Lung (tissue), 12 donors: ENCODE results near the gene MAGI2. TPM values are rescaled to one million over a fixed set of nuclear protein-coding genes. Genes with fewer than 3 reads are reported as not detected.

Experiments
- ATAC-seq: fragments of 200-7000 bp; cut with Tn5 transposase; one replicate; pipeline ENCODE4 v1.9.1; 2020; ENCODE audit warnings: moderate number of reproducible peaks; ENCODE audit not compliant: insufficient read depth, low FRiP score
- DNase-seq, 3 donors: peaks; one replicate each; pipeline ENCODE4 v3.0.0-alpha.2; 2013 to 2017
- H3K27ac ChIP-seq, 2 donors: one replicate each; pipeline ENCODE4 v1.5.1; 2013; ENCODE audit warnings: mild to moderate bottlenecking in 2 of 2, moderate library complexity in 2 of 2, control low read depth in 1 of 2, inconsistent platforms in 1 of 2, low read depth in 1 of 2, low read length in 1 of 2
- H3K27me3 ChIP-seq, 3 donors: one replicate each; pipeline ENCODE4 v1.5.1; 2013; ENCODE audit warnings: low read length in 2 of 3; ENCODE audit not compliant: control insufficient read depth in 3 of 3, insufficient read depth in 3 of 3
- H3K36me3 ChIP-seq, 4 donors: one replicate each; pipeline ENCODE4 v1.5.1; 2013; ENCODE audit warnings: low read length in 4 of 4, mild to moderate bottlenecking in 1 of 4, moderate library complexity in 1 of 4; ENCODE audit not compliant: control insufficient read depth in 4 of 4, insufficient read depth in 4 of 4
- H3K4me1 ChIP-seq, 5 donors: one replicate each; pipeline ENCODE4 v1.5.1; 2013; ENCODE audit warnings: low read length in 5 of 5, mild to moderate bottlenecking in 2 of 5, moderate library complexity in 1 of 5; ENCODE audit not compliant: control insufficient read depth in 5 of 5, insufficient read depth in 5 of 5
- H3K4me3 ChIP-seq: one replicate; pipeline ENCODE4 v1.5.1; 2013; ENCODE audit warnings: mild to moderate bottlenecking, control low read depth, moderate library complexity
- H3K9ac ChIP-seq, 2 donors: one replicate each; pipeline ENCODE4 v1.5.1; 2013; ENCODE audit warnings: low read length in 2 of 2, control low read depth in 1 of 2; ENCODE audit not compliant: insufficient read depth in 1 of 2
- H3K9me3 ChIP-seq, 4 donors: one replicate each; pipeline ENCODE4 v1.5.1; 2013; ENCODE audit warnings: low read length in 3 of 4, mild to moderate bottlenecking in 1 of 4, moderate library complexity in 1 of 4; ENCODE audit not compliant: control insufficient read depth in 4 of 4, insufficient read depth in 3 of 4
- WGBS, 2 donors: extraction: QIAGEN DNeasy Blood & Tissue Kit; methylation state at CpG; one replicate each; pipeline ENCODE4 v1.1.7; 2013; 5-methylcytosine and 5-hydroxymethylcytosine counted together
- polyA plus RNA-seq, 2 donors: library from polyadenylated mRNA; stranded (reverse); fragments of 200-250 nt; gene quantifications; one replicate each; pipeline ENCODE4 v1.2.1, GENCODE V29; 2013
- total RNA-seq, 2 donors: library from RNA; depleted of rRNA in 1 of 2; stranded (reverse); fragments of >200 nt in 1 of 2; gene quantifications; one replicate each; pipeline ENCODE4 v1.2.1, GENCODE V29; 2014 to 2021
- TF ChIP-seq, protein P1 (sequence below): IDR thresholded peaks from 2 replicates; pipeline ENCODE4 v1.5.1; 2012; ENCODE audit warnings: mild to moderate bottlenecking; ENCODE audit errors: control extremely low read depth, extremely low read depth
- donor health status: control.
- donor health status: control.
- donor health status: Bipolar disorder and iron deficiency.
- donor health status: healthy.
- donor health status: DM: yes; HTN: yes; CAD: no.

MAGI2 gene
- total and polyA plus RNA-seq, 4 donors: 0.94 to 18.0 (median 5.3) TPM

DNA sequence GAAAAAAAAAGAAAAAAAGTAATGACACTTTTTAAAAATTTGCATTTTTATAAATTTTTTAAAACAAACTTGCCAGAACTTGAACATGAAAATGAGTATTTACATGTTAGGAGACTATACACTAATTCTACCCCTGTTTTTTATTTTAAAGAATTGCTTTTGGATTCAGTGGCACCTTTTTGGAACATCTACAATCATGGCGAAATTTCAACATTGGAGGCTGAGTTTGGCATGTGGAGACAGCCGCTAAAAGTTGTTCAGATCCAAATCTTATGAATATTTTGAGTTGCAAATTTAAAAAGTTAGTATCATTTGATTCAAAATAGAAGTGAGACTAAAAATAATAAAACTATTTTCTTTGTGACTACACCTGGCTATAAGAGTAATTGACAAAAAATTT lies 804.2 kb downstream of the MAGI2 start:
- WGBS, 2 donors: 90 to 92% methylated on average over 2 of the region's 2 CpGs
- H3K36me3 ChIP-seq: no peaks in the 10 kb centered on the region

DNA sequence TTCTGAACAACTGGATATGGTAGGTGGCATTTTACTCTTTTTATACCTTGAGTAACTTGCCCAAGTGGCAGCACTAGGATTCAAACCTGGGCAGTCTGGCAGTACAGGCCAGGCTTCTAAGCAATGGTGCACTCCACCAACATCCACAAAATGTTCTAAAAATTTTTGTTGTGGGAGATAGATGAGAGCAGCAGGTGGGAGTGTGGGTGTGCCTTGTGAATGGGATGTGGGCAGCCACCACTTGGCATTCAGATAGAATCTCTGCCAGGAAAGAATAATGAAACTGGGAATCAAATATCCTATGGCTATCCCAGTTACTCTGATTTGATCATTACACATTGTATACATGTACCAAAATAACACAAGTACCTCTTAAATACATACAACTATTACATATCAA lies 810.7 kb downstream of the MAGI2 start:
- H3K27me3 ChIP-seq: no peaks in the 10 kb centered on the region
- no peak overlapping the region for H3K4me3 ChIP-seq
- no peaks in the 10 kb centered on the region for H3K36me3 ChIP-seq
- H3K9ac ChIP-seq: no peak overlapping the region
- no peaks in the 10 kb centered on the region for H3K9me3 ChIP-seq
- no peak for ATAC-seq
- DNase-seq: no peak
- H3K27ac ChIP-seq: no peak overlapping the region
- no peaks in the 10 kb centered on the region for H3K4me1 ChIP-seq
- TF ChIP-seq, protein P1, sequence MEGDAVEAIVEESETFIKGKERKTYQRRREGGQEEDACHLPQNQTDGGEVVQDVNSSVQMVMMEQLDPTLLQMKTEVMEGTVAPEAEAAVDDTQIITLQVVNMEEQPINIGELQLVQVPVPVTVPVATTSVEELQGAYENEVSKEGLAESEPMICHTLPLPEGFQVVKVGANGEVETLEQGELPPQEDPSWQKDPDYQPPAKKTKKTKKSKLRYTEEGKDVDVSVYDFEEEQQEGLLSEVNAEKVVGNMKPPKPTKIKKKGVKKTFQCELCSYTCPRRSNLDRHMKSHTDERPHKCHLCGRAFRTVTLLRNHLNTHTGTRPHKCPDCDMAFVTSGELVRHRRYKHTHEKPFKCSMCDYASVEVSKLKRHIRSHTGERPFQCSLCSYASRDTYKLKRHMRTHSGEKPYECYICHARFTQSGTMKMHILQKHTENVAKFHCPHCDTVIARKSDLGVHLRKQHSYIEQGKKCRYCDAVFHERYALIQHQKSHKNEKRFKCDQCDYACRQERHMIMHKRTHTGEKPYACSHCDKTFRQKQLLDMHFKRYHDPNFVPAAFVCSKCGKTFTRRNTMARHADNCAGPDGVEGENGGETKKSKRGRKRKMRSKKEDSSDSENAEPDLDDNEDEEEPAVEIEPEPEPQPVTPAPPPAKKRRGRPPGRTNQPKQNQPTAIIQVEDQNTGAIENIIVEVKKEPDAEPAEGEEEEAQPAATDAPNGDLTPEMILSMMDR: no peak

More for the DNA sequence above, 804.2 kb downstream of the MAGI2 start:
- Histone ChIP-seq H3K9me3 (peaks cover 0 to 4% (median 0%) of the 10 kb centered on the region in 4 donors), H3K4me3 (no peak overlapping the region), H3K27me3 (no peaks in the 10 kb centered on the region), H3K4me1 (no peaks in the 10 kb centered on the region), H3K9ac (no peak overlapping the region), H3K27ac (no peak overlapping the region)
- no peak for DNase-seq
- no peak for ATAC-seq
- TF ChIP-seq, protein P1: no peak

DNA sequence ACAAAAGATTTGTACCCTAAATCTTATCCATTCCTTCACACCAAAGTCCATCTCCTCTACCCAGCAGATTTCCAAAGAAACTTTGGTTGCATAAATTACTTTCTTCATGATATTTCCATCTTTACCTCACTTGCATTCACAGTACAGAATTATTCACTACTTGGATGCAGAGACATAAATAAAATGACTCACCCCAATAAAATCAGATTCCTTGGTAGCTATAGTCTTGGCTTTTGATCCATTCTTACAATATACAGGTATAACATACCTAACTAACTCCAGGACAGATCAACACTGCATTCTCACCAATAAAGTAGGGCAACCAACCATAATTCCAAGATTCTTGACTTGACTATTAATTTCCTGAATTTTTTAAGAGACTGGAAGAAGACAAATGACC lies 815.1 kb downstream of the MAGI2 start:
- Histone ChIP-seq H3K9me3 (no peaks in the 10 kb centered on the region), H3K27ac (no peak overlapping the region), H3K27me3 (no peaks in the 10 kb centered on the region), H3K4me3 (no peak overlapping the region), H3K9ac (no peak overlapping the region), H3K36me3 (no peaks in the 10 kb centered on the region), H3K4me1 (no peaks in the 10 kb centered on the region)
- DNase-seq (no peak), ATAC-seq (no peak)
- TF ChIP-seq, protein P1: no peak

DNA sequence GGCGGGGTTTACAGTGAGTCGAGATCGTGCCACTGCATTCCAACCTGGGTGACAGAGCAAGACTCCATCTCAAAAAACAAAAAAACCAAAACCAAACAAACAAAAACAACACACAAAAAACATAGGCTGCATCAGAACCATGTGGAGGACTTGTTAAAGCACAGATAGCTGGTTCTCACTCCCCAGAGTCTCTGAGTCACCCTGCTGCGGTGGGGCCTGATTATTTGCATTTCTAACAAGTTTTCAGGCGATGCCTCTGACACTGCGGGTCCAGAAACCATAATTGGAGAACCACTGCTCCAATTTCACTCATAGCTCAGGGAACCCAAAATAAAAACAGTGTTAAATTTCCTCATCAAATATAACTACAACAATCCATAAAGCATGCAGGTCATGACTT lies 816.7 kb downstream of the MAGI2 start:
- DNase-seq: no peak
- H3K36me3 ChIP-seq: no peaks in the 10 kb centered on the region

More for the DNA sequence above, 816.7 kb downstream of the MAGI2 start:
- TF ChIP-seq, protein P1: no peak
- no peak overlapping the region for H3K27ac ChIP-seq
- 95 to 98% methylated on average over 6 of the region's 6 CpGs for WGBS, 2 donors
- no peaks in the 10 kb centered on the region for H3K4me1 ChIP-seq
- ATAC-seq: no peak
- no peak overlapping the region for H3K4me3 ChIP-seq
- H3K27me3 ChIP-seq: no peaks in the 10 kb centered on the region
- no peak overlapping the region for H3K9ac ChIP-seq
- H3K9me3 ChIP-seq: no peaks in the 10 kb centered on the region
